ENCODE data around the gene EHBP1L1.

The EHBP1L1 gene

GRCh38 chr11:65547446-65548125, 28.3 kb upstream of the EHBP1L1 start:
- FAIRE-seq: no peak

GRCh38 chr11:65548395-65548794, 27.5 kb upstream of the EHBP1L1 start:
- FAIRE-seq: no peak

- FAIRE-seq: no peak
Measured at GRCh38 chr11:65549096-65549495, 26.8 kb upstream of the EHBP1L1 start.

DNA sequence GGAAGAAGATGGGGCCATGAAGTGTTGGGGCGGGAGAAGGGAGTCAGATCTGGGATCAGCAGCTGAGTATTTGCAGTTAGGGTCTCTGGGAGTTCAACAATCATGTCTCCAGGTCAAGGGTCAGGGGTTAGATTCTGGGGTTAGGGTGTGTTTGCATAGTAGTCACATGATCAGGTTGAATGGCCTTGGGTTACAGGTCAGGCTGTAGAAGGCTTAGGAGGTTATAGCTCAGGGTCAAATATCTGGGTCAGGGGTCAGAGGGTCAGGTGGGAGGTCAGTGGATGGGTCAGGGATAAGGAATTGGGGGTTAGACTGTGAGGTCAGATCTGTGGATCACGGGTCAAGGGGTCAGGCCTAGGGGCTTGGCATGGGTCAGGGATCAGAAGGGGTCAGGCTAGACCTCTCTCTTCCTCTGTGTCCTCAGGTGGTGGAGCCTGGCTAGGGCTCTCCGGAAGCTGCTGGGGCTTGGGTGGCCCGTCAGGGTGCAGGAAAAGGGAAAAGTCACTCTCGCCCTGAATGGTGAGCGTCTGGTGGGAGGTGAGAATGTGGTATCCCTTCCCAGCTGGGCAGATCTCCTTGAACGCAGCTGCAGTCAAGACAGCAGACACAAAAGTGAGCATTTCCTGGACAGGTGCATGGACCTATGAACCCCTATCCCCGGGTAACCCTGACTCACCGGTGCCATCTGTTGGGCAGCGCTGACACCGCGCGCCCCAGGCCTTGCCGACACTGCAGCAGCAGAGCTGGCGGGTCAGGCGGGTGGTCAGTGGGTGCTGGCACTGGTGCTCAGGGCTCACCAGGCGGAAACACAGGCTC, 24.1 kb upstream of the EHBP1L1 start:
- no peak for FAIRE-seq

DNA sequence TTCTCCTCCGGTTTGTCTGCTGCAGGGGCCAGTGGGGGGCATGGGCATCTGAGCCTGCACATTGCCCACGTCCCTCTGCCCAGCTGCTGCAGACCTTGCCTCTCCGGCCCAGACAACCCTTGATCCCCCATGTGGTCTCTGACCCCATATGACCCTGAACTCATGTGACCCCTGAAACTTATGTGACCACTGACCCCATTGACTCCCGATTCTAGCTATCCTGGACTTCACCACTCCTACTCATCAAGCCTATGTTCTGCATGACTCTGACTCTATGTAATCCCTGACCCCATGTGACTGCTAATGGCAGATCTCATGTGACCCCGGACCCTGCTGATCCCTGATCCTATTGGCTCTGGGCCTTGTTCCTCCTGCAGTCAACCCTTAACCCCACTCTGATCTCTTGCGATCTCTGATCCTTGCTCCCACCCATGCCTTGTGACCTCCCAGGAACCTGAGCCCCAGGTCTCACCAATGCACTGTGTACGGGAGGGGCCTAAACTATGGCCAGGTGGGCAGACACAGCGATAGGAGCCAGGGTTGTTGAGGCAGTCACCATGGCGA, 23.4 kb upstream of the EHBP1L1 start:
- FAIRE-seq: no peak

DNA sequence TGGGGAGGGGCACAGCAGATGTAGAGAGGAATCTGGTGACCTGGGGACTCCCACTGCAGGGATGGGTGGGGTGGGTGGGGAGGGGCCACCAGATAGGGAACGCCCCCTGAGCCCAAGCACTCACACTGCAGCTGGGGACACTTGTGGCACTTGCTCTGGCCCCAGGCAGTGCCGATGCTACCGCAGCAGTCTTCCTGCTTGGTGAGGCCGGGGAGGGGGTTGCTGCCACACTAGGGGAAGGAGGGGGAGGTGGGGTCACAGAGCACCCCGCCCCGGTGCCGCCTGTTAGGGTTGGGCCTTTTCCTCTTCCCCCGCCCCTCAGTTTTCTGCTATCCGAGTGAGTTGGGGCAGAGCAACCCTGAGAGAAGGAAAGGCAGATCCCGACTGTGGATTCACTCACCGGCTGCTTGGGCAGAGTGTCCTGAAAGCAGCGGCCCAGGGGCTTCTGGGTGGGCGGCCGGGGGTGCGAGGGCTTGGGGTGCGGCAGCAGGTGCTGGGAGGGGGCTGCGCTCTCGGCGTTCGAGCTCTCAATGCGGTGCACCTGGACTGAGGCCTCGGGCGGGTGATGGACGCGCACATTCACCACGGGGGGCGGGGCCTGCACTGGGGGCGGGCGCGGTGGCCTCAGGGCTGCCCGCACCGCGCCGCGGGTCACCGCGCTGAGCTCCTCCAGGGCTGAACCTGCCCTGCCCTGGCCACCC, 22.4 kb upstream of the EHBP1L1 start:
- FAIRE-seq: no peak

DNA sequence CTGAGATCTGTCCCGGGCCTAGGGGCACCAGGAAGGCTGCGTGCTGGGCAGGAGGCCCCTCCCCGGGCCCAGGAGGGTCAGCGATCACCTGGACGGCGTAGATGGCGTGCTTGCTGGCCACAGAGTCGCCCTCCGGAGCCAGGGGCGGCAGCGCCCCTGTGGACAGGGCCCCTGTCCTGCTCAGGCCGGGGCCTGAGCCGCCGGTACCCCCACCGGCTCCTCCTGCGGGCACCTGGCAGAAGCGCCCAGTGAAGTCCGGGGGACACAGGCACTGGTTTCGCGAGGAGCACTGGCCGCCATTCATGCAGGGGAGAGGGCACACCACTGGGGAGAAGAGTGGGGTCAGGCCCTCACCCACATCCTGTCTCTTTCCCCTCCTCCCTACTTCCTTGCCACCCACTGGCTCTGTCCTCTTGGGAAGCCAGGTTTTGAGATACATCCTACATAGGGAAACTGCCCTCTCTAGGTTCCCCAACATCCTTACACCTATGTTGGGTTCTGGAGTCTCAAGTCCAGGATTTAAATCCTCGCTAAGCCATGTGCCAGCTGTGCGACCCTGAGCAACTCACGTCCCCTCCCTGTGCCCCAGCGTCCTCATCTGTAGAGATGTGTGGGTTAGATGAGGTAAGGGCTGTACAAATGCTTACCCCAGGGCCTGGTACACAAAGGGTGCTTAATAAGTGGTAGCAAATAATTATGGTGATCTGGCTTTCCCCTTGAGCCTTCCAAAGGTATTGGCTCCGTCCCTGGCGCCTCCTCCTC, 21.6 kb upstream of the EHBP1L1 start:
- no peak for FAIRE-seq

DNA sequence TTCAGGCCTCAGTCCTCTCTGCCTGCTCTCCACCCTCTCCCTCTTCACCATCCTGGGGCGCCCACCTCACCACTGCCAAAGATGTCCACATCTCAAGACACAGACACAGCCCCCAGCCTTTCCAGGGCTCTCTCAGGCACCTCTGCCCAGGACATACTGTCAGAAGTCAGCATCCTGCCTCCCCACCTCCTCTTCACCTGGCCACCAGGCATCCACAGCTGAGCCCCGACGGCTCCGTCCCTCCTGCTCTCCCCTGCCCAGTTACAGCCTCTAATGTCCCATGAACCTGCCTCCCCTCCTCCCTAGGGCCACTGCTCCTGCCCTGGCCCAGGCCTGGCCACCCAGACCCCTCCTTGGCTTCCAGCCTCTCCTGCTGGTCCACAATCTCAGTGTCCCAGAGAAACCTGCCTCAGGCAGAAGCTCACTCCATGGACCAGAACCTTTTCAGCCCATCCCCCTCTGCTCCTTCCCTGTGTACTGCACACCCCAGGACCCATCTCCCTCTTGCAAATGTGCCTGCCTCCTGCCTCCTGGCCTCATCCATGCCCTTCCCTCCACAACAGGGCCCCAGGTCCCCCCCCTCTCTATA, 20.9 kb upstream of the EHBP1L1 start:
- no peak for FAIRE-seq

DNA sequence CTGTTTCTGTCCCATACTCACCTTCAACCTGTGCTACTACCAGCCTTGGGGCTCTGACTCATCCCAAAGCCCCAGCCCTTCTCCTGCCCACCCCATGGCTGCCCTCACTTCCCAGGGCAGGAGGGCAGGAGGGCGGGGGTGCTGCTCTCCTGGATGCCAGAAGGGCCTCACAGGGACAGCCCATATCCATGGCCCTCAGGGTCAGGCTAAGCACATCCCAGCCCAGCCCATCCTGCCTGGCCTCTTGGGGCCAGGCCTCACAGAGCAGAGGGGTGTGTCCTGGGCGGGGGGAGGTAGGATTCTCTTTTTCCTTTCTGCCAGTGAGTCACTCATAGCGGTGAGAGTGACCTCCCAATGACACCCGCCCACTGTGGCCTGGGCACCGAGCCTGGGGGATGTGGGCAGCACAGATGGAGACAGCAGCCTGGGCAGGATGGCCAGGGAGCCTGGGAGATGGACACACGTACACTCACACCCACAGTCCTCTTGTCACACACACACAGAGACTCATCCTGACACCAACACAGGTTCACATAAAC, 20.1 kb upstream of the EHBP1L1 start:
- no peak for FAIRE-seq

- no peak for FAIRE-seq
Measured at GRCh38 chr11:65556470-65557279, 19.2 kb upstream of the EHBP1L1 start.

- FAIRE-seq: no peak
Measured at GRCh38 chr11:65557280-65558001, 18.4 kb upstream of the EHBP1L1 start.

- no peak for FAIRE-seq
Measured at GRCh38 chr11:65558002-65558929, 17.6 kb upstream of the EHBP1L1 start, which contains the start of gene LTBP3. Gene LTBP3, minus strand, starts transcription at chr11:65558359. Its CDS starts 400 bp downstream, at chr11:65557959.

- no peak for FAIRE-seq
Measured at GRCh38 chr11:65558930-65559509, 16.8 kb upstream of the EHBP1L1 start.

- FAIRE-seq: no peak
Measured at GRCh38 chr11:65559535-65559934, 16.3 kb upstream of the EHBP1L1 start.

DNA sequence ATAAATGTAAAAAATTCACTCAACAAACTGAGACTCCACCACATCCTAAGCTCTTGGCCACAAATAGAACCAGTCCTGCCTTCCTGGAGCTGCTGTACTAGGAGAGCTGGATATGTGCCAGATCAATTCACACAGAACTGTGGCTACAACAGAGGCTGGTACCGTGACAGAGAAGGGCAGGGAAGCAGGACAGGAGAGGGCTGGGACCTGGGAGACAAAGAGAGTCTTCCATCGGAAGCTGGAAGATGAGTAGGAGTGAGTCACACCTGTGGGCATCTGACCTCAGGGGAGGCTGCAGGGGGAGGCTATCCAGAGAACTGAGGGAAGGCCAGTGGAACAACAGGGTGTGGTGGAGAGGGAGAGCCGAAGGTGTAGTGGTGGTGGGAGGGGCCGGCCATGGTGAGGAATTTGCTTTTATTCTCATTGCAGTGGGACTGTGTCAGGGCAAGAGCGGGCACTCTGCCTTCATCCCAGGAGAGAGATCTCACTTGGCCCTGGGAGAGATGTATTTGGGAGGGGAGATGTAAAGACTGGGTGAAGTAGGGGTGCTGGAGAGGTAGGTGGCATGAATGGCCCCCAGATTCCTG, 15.8 kb upstream of the EHBP1L1 start:
- no peak for FAIRE-seq

DNA sequence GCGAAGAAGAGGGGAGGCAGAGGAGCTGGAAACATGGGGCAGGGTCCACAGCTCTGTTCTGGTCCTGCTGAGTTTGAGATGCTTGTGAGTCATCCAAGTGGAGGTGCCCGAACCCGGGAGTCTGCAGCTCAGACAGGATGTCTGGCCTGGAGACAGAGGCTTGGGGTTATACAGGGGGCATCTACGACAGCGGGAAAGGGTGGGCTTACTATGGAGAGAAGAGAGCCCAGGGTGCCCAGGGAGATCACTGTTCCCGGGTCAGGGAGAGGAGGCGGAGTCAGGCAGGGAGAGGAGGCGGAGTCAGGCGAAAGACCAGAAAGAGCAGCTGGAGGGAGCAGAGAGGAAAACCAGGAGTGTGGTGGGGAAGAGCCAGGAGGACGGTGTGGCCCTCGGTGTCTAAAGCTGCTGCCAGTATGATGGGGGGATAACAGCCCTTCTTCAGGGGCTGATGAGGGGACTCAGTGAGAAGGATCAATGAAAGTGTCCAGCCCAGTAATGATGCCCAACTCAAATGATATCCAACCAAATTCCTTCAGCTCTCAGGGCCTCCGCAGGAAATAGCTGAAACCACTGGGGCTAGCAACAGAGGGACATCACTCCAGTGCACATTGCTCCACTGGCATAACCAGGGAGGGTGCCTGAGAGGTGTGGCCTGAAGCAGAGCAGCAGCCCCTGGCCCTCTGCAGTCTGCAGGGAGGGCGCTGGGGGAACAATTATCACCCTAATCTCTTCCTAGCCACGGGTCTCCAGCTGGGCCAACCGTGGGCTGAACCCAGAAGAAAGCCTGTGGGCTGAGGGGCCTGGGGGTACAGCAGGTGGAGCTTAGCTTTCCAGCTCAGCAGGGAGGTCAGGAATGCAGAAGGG, 15.1 kb upstream of the EHBP1L1 start:
- no peak for FAIRE-seq

GRCh38 chr11:65562020-65562419, 13.8 kb upstream of the EHBP1L1 start:
- no peak for FAIRE-seq
